Femur (tissue), 1 donor: ENCODE results near the gene LRFN5.
"Not testable (repeated sequence)": the region's sequence is repeated elsewhere in the genome, so short reads cannot be mapped to it uniquely, and the experiment has no call there.

Source experiments
- DNase-seq: peaks from one replicate; pipeline ENCODE4 v3.0.0-alpha.2; 2017

LRFN5 gene

GRCh38 chr14:41900644-41901043 is 294.0 kb downstream of the LRFN5 start:
- no peak for DNase-seq

DNA sequence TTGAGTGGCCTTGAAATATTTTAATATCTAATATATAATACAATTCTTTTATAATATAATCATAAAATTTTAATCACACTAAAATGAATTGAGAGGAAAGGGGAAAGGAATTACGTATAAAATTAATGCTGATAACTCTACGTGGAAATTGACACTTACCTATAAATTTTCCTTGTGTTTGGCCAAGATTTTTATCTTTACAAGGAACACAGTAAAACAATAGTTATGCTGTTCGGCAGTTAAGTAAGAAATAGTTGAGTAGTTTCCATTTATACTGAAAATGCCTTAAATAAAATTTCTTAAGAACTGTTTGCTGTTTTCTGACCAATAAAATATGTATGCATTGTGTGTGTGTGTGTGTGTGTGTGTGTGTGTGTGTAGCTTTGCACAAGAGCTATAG is 294.4 kb downstream of the LRFN5 start:
- DNase-seq: no peak

- no peak for DNase-seq
Measured at GRCh38 chr14:41905394-41905964, 298.8 kb downstream of the LRFN5 start.

GRCh38 chr14:41911155-41911554 is 304.5 kb downstream of the LRFN5 start:
- not testable (repeated sequence) for DNase-seq

GRCh38 chr14:41913398-41913797 is 306.7 kb downstream of the LRFN5 start:
- DNase-seq: no peak

DNA sequence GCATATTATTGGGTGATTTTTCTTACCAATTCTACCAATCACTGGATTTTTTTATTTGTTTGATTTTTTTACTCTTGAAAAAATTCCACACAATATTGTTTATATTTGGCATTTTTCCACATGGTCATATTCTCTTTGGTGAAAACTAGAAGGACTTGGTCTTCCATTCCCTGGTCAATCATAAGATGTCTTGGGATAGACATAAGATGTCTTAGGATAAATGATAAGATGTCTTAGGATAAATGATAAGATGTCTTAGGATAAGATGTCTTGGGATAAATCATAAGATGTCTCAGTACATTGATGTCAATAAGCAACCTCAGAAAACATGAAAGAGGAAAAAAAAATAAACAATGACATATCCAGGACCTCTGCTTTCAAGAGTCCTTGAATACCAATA is 309.1 kb downstream of the LRFN5 start:
- no peak for DNase-seq

DNA sequence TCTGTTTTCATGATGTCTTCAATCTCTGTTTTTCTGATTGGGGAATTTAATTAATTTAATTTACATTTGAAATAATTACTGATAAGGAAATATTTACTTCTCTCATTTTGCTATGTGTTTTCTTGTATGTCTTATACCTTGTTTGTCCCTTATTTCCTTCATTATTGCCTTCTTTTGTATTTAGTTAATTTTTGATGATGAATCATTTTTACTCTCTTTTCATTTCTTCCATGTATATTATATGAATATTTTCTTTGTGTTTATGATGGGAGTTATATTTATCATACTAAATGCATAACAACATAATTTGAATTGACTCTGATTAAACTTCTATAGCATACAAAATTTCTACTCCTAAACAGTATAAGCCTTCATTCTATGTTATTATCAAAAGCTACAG is 309.6 kb downstream of the LRFN5 start:
- no peak for DNase-seq

GRCh38 chr14:41925409-41925808 is 318.7 kb downstream of the LRFN5 start:
- DNase-seq: no peak

- DNase-seq: peak; percentile 88
Measured at GRCh38 chr14:41950428-41951151, 343.9 kb downstream of the LRFN5 start.
